ENCODE results near the gene RELCH.

Gene RELCH

DNA sequence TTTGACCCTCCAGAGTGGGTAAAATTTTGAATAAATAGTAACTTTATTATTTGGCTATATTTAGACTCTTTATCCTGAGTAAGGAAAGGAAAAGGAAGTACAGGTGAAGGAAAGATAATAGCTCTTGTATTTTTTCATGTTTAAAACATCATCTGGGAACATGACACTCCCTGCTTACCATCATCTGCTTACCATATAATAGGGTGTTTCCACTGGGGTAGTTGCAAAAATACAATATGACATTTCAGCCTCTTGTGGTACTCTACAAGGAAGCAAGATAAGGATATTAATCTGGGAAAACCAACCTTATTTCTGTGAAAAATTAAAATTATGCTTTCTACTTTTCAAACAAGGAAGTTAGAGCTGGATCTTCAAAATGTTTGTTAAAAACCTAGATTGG is 9.9 kb downstream of the RELCH start:
- peaks cover 6 to 8% of the 10 kb centered on the region in 2 experiments for H3K4me1 ChIP-seq (ENCODE audit: control insufficient read depth in 1 of 2, insufficient read depth in 1 of 2, low read depth in 1 of 2, low read length in 1 of 2)
- no peak overlapping the region for H3K4me3 ChIP-seq (ENCODE audit: low read depth in 1 of 2, low read length in 1 of 2)
- TF ChIP-seq, protein P1, sequence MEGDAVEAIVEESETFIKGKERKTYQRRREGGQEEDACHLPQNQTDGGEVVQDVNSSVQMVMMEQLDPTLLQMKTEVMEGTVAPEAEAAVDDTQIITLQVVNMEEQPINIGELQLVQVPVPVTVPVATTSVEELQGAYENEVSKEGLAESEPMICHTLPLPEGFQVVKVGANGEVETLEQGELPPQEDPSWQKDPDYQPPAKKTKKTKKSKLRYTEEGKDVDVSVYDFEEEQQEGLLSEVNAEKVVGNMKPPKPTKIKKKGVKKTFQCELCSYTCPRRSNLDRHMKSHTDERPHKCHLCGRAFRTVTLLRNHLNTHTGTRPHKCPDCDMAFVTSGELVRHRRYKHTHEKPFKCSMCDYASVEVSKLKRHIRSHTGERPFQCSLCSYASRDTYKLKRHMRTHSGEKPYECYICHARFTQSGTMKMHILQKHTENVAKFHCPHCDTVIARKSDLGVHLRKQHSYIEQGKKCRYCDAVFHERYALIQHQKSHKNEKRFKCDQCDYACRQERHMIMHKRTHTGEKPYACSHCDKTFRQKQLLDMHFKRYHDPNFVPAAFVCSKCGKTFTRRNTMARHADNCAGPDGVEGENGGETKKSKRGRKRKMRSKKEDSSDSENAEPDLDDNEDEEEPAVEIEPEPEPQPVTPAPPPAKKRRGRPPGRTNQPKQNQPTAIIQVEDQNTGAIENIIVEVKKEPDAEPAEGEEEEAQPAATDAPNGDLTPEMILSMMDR (IDR thresholded peaks at IDR 0.05), result no peak
- H3K9me3 ChIP-seq, result no peaks in the 10 kb centered on the region
- no peak overlapping the region for H3K27ac ChIP-seq
- no peaks in the 10 kb centered on the region for H3K27me3 ChIP-seq
- H3K36me3 ChIP-seq, result no peaks in the 10 kb centered on the region

DNA sequence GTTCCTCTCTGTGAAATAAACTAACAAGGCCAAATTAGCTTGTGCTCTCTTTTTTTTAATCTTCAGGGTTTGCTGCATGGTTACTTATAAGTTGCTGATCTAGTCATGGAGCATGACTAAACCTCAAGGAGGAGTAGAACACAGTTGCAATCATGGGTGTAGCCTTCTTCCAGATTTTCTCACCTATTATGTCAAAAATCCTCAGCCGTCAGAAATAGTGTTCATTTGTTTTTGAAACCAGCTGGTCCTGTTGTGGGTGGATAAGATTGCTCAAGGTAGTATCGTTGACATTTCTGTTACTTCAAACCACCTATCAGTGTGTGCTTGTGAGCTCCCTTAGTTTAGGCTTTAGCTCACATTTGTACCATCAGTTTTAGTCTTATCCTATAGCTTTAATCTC is 11.2 kb downstream of the RELCH start:
- Histone ChIP-seq H3K9me3 (no peaks in the 10 kb centered on the region), H3K4me1 (ENCODE audit: control insufficient read depth in 1 of 2, insufficient read depth in 1 of 2, low read depth in 1 of 2, low read length in 1 of 2) (peaks cover 6 to 8% of the 10 kb centered on the region in 2 experiments), H3K4me3 (ENCODE audit: low read depth in 1 of 2, low read length in 1 of 2) (no peak overlapping the region), H3K27me3 (no peaks in the 10 kb centered on the region), H3K27ac (no peak overlapping the region), H3K36me3 (no peaks in the 10 kb centered on the region)
- TF ChIP-seq, protein P1 (IDR thresholded peaks at IDR 0.05), result no peak

DNA sequence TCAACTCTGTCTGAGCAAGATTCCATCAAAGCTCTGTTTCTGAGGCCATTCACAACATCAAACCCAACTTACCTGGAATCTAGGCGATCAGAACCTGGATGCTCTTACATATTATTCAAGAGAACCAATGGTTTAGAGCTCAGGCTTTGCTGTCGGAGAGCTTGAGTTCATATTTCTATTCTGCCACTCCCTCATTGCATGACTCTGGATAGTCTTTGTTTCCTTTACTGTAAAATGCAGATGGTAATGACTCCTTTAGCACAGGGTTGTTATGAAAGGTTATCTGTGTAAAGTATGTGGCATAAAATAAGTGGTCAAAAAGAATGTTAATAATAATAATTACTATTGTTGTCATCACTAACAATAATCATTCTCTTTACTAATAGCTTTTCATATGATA is 12.6 kb downstream of the RELCH start:
- H3K36me3 ChIP-seq, result no peaks in the 10 kb centered on the region
- H3K9me3 ChIP-seq, result no peaks in the 10 kb centered on the region
- TF ChIP-seq, protein P1 (IDR thresholded peaks at IDR 0.05), result no peak
- peaks cover 6 to 8% of the 10 kb centered on the region in 2 experiments for H3K4me1 ChIP-seq (ENCODE audit: control insufficient read depth in 1 of 2, insufficient read depth in 1 of 2, low read depth in 1 of 2, low read length in 1 of 2)
- H3K27me3 ChIP-seq, result no peaks in the 10 kb centered on the region
- no peak overlapping the region for H3K27ac ChIP-seq
- no peak overlapping the region for H3K4me3 ChIP-seq (ENCODE audit: low read depth in 1 of 2, low read length in 1 of 2)

DNA sequence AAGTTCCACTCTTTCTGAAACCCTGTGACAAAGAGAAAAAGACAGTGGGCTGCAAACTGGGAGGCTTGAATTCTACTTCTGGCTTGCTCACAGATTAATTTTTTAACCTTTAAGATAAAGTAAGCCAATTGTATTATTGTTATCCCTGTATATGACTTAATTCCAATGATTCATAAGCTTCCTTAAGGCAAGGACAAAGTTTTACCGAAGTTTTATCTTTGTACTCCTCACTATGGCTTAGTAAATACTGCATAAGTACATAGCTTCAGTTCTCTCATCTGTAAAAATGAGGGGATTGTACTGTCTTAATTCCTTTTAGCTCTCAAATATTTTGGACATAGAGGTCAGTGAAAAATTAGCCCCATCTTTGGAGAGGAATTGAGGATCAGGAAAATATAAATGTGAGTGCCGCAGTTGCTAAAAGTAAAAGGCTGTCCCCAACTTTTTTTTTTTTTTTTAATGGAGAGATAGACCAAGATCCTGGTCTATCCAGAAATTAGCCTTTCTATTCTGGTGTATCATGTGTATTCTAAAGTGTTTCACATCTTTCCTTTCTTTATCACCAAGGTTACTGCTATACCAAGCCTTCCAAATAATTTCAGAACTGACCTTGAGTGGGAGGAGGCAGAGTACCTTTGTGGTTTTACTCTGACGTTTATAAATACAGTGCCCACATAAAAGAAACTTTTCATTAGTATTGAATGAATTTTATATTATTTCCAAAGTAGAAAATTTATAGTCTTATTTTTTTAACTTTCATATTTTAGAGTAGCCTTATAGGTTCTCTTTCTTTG is 13.3 kb downstream of the RELCH start:
- no peaks in the 10 kb centered on the region for H3K36me3 ChIP-seq
- TF ChIP-seq, protein P1 (IDR thresholded peaks at IDR 0.05), result no peak
- no peak overlapping the region for H3K27ac ChIP-seq
- H3K9me3 ChIP-seq, result no peaks in the 10 kb centered on the region
- H3K4me1 ChIP-seq (ENCODE audit: control insufficient read depth in 1 of 2, insufficient read depth in 1 of 2, low read depth in 1 of 2, low read length in 1 of 2), result peaks cover 6 to 8% of the 10 kb centered on the region in 2 experiments
- H3K4me3 ChIP-seq (ENCODE audit: low read depth in 1 of 2, low read length in 1 of 2), result no peak overlapping the region
- H3K27me3 ChIP-seq, result no peaks in the 10 kb centered on the region

DNA sequence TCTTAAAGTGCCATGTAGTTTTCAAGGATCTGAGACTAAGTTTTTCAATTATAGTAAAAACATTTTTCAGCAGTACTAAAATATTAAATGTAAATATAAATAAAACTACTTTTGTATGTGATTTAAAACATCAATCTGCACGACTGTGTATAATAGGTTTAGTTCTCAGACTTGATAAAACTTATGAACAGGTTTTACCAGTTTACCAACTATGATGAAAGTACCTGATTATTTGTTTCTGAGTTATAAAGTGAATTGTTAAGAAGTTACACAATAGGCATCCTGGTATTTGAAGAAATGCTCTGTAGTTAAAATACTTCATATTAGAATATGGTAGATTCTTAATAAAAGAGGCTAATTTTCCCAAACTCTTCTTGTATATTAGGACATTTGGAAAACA is 14.8 kb downstream of the RELCH start:
- no peaks in the 10 kb centered on the region for H3K9me3 ChIP-seq
- TF ChIP-seq, protein P1 (IDR thresholded peaks at IDR 0.05), result no peak
- H3K27me3 ChIP-seq, result no peaks in the 10 kb centered on the region
- peaks cover 6 to 8% of the 10 kb centered on the region in 2 experiments for H3K4me1 ChIP-seq (ENCODE audit: control insufficient read depth in 1 of 2, insufficient read depth in 1 of 2, low read depth in 1 of 2, low read length in 1 of 2)
- H3K36me3 ChIP-seq, result no peaks in the 10 kb centered on the region
- no peak overlapping the region for H3K4me3 ChIP-seq (ENCODE audit: low read depth in 1 of 2, low read length in 1 of 2)
- no peak overlapping the region for H3K27ac ChIP-seq
